Glutamatergic neuron (in vitro differentiated cells): Measurements from ENCODE around the gene CAVIN3. TPM values are rescaled to one million over a fixed set of nuclear protein-coding genes. Genes with fewer than 3 reads are reported as not detected.

Experiments
- DNase-seq: peaks from one replicate; pipeline ENCODE4 v3.0.0; 2022
- H3K27ac Mint-ChIP-seq: one replicate; pipeline ENCODE4 v1.8.0; 2020; ENCODE audit warnings: mild to moderate bottlenecking, mixed read lengths, inconsistent platforms; ENCODE audit not compliant: unreplicated experiment
- H3K27me3 Mint-ChIP-seq: one replicate; pipeline ENCODE4 v1.8.0; 2020; ENCODE audit warnings: mild to moderate bottlenecking, moderate library complexity, mixed read lengths, inconsistent platforms; ENCODE audit not compliant: unreplicated experiment
- H3K36me3 Mint-ChIP-seq: one replicate; pipeline ENCODE4 v1.8.0; 2020; ENCODE audit warnings: mild to moderate bottlenecking, mixed read lengths, inconsistent platforms; ENCODE audit not compliant: unreplicated experiment
- H3K4me1 Mint-ChIP-seq: one replicate; pipeline ENCODE4 v1.8.0; 2020; ENCODE audit warnings: mild to moderate bottlenecking, low read depth, mixed read lengths, inconsistent platforms; ENCODE audit not compliant: unreplicated experiment
- H3K4me3 Mint-ChIP-seq: one replicate; pipeline ENCODE4 v1.8.0; 2020; ENCODE audit warnings: mild to moderate bottlenecking, mixed read lengths, inconsistent platforms; ENCODE audit not compliant: unreplicated experiment
- H3K9me3 Mint-ChIP-seq: one replicate; pipeline ENCODE4 v1.8.0; 2020; ENCODE audit warnings: mild to moderate bottlenecking, moderate library complexity, mixed read lengths, inconsistent platforms; ENCODE audit not compliant: unreplicated experiment
- CTCF ChIP-seq: fragments of 200-600 bp; sonication (generic); IDR thresholded peaks from one replicate; pipeline ENCODE4 v1.5.0; 2021; ENCODE audit not compliant: partially characterized antibody, unreplicated experiment
- total RNA-seq: library from RNA; stranded (reverse); fragmentation: NEBNext Ultra II Directional; extraction: Animal tissue kit (Norgen Biotek cat#: 25700); gene quantifications from one replicate; pipeline ENCODE4 v1.2.1, GENCODE V29; 2021; ENCODE audit not compliant: unreplicated experiment

CAVIN3 gene
- total RNA-seq, 1 donor from 2014 or later: 5.9 TPM

- TF ChIP-seq CTCF: no peak
- H3K4me3 Mint-ChIP-seq: no peak overlapping the region
- peaks cover 2% of the 10 kb centered on the region for H3K9me3 Mint-ChIP-seq
- DNase-seq: no peak
- no peak overlapping the region for H3K27ac Mint-ChIP-seq
- H3K27me3 Mint-ChIP-seq: no peaks in the 10 kb centered on the region
- peaks cover 12% of the 10 kb centered on the region for H3K4me1 Mint-ChIP-seq
- no peaks in the 10 kb centered on the region for H3K36me3 Mint-ChIP-seq
These were observed 31.6 kb upstream of the CAVIN3 start for GRCh38 chr11:6351782-6352382.

- H3K9me3 Mint-ChIP-seq: peaks cover 2% of the 10 kb centered on the region
- H3K27ac Mint-ChIP-seq: no peak overlapping the region
- no peaks in the 10 kb centered on the region for H3K27me3 Mint-ChIP-seq
- peaks cover 14% of the 10 kb centered on the region for H3K4me1 Mint-ChIP-seq
- no peak overlapping the region for H3K4me3 Mint-ChIP-seq
- DNase-seq: no peak
- TF ChIP-seq CTCF: no peak
- H3K36me3 Mint-ChIP-seq: no peaks in the 10 kb centered on the region
These were observed 30.2 kb upstream of the CAVIN3 start for GRCh38 chr11:6350486-6350885.

GRCh38 chr11:6350043-6350442 is 29.7 kb upstream of the CAVIN3 start:
- Mint-ChIP-seq H3K4me1 (peaks cover 14% of the 10 kb centered on the region), H3K9me3 (peaks cover 2% of the 10 kb centered on the region), H3K27ac (no peak overlapping the region), H3K36me3 (no peaks in the 10 kb centered on the region), H3K27me3 (no peaks in the 10 kb centered on the region), H3K4me3 (no peak overlapping the region)
- no peak for TF ChIP-seq CTCF
- DNase-seq: no peak

GRCh38 chr11:6345366-6345765 is 25.1 kb upstream of the CAVIN3 start:
- Mint-ChIP-seq H3K4me1 (peaks cover 2% of the 10 kb centered on the region), H3K9me3 (peaks cover 2% of the 10 kb centered on the region), H3K27ac (no peak overlapping the region), H3K36me3 (no peaks in the 10 kb centered on the region), H3K4me3 (no peak overlapping the region), H3K27me3 (no peaks in the 10 kb centered on the region)
- no peak for TF ChIP-seq CTCF
- DNase-seq: no peak

GRCh38 chr11:6336293-6336692 is 16.0 kb upstream of the CAVIN3 start:
- Mint-ChIP-seq H3K4me1 (no peaks in the 10 kb centered on the region), H3K27me3 (no peaks in the 10 kb centered on the region), H3K9me3 (no peaks in the 10 kb centered on the region), H3K36me3 (no peaks in the 10 kb centered on the region), H3K27ac (no peak overlapping the region), H3K4me3 (no peak overlapping the region)
- no peak for TF ChIP-seq CTCF
- no peak for DNase-seq
